WTC11 (cell line): ENCODE data around the gene SEMA3F.

Experiments
- FOXK1 ChIP-seq: sonication (generic); formaldehyde crosslinking; IDR thresholded peaks from 2 replicates; pipeline ENCODE4 v1.8.0; 2022; ENCODE audit warnings: mild to moderate bottlenecking, moderate library complexity, missing genetic modification reagents
- JUN ChIP-seq: sonication (generic); formaldehyde crosslinking; IDR thresholded peaks from 2 replicates; pipeline ENCODE4 v1.8.0; 2023; ENCODE audit warnings: mild to moderate bottlenecking, missing genetic modification reagents
- ZNF263 ChIP-seq: sonication (generic); formaldehyde crosslinking; IDR thresholded peaks from 2 replicates; pipeline ENCODE4 v1.8.1; 2022; ENCODE audit warnings: low read depth, mild to moderate bottlenecking, moderate library complexity, missing genetic modification reagents
- TF ChIP-seq, protein P1 (sequence below): sonication (generic); formaldehyde crosslinking; IDR thresholded peaks from 2 replicates; pipeline ENCODE4 v1.8.0; 2022; ENCODE audit warnings: mild to moderate bottlenecking, missing genetic modification reagents
- TF ChIP-seq, protein P2 (sequence below): fragments of 200-600 bp; IDR thresholded peaks from 2 replicates; pipeline ENCODE4 v1.8.0; 2022; ENCODE audit warnings: antibody characterized with exemption
- TF ChIP-seq, protein P3 (sequence below): sonication (generic); formaldehyde crosslinking; IDR thresholded peaks from 2 replicates; pipeline ENCODE4 v1.8.0; 2023; ENCODE audit warnings: missing genetic modification reagents, mild to moderate bottlenecking, borderline replicate concordance
- TF ChIP-seq, protein P4 (sequence below): sonication (generic); formaldehyde crosslinking; IDR thresholded peaks from 2 replicates; pipeline ENCODE4 v1.8.1; 2022; ENCODE audit warnings: low read depth, mild to moderate bottlenecking, moderate library complexity, missing genetic modification reagents, borderline replicate concordance
- TF ChIP-seq, protein P5 (sequence below): sonication (generic); formaldehyde crosslinking; IDR thresholded peaks from 2 replicates; pipeline ENCODE4 v1.8.0; 2022; ENCODE audit warnings: mild to moderate bottlenecking, missing genetic modification reagents
- TF ChIP-seq, protein P6 (sequence below): sonication (generic); formaldehyde crosslinking; IDR thresholded peaks from 2 replicates; pipeline ENCODE4 v1.8.0; 2022; ENCODE audit warnings: mild to moderate bottlenecking, missing genetic modification reagents

DNA sequence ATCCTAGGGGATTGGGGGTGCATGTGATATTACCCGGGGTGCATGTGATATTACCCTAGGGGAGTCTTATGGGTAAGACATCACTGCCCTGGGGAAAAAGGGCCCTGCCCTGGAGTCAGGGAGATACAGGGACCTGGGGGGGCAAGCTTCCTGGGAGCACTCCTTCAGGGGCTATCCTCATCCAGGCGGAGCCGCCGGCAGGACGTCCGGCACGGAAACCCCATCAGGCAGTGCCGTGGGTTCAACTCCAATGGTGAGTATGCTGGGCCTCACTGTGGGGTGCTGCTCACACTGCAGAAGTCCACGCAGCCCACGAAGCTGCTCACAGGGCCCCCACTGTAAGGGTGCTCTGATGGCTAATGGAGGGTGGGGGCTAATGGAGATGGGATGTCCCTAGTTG, 31.0 kb downstream of the SEMA3F start:
- TF ChIP-seq, protein P1, sequence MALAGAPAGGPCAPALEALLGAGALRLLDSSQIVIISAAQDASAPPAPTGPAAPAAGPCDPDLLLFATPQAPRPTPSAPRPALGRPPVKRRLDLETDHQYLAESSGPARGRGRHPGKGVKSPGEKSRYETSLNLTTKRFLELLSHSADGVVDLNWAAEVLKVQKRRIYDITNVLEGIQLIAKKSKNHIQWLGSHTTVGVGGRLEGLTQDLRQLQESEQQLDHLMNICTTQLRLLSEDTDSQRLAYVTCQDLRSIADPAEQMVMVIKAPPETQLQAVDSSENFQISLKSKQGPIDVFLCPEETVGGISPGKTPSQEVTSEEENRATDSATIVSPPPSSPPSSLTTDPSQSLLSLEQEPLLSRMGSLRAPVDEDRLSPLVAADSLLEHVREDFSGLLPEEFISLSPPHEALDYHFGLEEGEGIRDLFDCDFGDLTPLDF: no peak
- TF ChIP-seq, protein P2, sequence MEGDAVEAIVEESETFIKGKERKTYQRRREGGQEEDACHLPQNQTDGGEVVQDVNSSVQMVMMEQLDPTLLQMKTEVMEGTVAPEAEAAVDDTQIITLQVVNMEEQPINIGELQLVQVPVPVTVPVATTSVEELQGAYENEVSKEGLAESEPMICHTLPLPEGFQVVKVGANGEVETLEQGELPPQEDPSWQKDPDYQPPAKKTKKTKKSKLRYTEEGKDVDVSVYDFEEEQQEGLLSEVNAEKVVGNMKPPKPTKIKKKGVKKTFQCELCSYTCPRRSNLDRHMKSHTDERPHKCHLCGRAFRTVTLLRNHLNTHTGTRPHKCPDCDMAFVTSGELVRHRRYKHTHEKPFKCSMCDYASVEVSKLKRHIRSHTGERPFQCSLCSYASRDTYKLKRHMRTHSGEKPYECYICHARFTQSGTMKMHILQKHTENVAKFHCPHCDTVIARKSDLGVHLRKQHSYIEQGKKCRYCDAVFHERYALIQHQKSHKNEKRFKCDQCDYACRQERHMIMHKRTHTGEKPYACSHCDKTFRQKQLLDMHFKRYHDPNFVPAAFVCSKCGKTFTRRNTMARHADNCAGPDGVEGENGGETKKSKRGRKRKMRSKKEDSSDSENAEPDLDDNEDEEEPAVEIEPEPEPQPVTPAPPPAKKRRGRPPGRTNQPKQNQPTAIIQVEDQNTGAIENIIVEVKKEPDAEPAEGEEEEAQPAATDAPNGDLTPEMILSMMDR: no peak
- TF ChIP-seq, protein P3, sequence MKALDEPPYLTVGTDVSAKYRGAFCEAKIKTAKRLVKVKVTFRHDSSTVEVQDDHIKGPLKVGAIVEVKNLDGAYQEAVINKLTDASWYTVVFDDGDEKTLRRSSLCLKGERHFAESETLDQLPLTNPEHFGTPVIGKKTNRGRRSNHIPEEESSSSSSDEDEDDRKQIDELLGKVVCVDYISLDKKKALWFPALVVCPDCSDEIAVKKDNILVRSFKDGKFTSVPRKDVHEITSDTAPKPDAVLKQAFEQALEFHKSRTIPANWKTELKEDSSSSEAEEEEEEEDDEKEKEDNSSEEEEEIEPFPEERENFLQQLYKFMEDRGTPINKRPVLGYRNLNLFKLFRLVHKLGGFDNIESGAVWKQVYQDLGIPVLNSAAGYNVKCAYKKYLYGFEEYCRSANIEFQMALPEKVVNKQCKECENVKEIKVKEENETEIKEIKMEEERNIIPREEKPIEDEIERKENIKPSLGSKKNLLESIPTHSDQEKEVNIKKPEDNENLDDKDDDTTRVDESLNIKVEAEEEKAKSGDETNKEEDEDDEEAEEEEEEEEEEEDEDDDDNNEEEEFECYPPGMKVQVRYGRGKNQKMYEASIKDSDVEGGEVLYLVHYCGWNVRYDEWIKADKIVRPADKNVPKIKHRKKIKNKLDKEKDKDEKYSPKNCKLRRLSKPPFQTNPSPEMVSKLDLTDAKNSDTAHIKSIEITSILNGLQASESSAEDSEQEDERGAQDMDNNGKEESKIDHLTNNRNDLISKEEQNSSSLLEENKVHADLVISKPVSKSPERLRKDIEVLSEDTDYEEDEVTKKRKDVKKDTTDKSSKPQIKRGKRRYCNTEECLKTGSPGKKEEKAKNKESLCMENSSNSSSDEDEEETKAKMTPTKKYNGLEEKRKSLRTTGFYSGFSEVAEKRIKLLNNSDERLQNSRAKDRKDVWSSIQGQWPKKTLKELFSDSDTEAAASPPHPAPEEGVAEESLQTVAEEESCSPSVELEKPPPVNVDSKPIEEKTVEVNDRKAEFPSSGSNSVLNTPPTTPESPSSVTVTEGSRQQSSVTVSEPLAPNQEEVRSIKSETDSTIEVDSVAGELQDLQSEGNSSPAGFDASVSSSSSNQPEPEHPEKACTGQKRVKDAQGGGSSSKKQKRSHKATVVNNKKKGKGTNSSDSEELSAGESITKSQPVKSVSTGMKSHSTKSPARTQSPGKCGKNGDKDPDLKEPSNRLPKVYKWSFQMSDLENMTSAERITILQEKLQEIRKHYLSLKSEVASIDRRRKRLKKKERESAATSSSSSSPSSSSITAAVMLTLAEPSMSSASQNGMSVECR (CRISPR knock-in tag): no peak
- TF ChIP-seq, protein P4, sequence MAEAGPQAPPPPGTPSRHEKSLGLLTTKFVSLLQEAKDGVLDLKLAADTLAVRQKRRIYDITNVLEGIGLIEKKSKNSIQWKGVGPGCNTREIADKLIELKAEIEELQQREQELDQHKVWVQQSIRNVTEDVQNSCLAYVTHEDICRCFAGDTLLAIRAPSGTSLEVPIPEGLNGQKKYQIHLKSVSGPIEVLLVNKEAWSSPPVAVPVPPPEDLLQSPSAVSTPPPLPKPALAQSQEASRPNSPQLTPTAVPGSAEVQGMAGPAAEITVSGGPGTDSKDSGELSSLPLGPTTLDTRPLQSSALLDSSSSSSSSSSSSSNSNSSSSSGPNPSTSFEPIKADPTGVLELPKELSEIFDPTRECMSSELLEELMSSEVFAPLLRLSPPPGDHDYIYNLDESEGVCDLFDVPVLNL (CRISPR knock-in tag): no peak
- TF ChIP-seq, protein P5, sequence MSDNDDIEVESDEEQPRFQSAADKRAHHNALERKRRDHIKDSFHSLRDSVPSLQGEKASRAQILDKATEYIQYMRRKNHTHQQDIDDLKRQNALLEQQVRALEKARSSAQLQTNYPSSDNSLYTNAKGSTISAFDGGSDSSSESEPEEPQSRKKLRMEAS: no peak
- no peak for TF ChIP-seq ZNF263 (CRISPR knock-in tag)
- TF ChIP-seq FOXK1 (CRISPR knock-in tag): no peak
- TF ChIP-seq JUN (CRISPR knock-in tag): no peak
- TF ChIP-seq, protein P6, sequence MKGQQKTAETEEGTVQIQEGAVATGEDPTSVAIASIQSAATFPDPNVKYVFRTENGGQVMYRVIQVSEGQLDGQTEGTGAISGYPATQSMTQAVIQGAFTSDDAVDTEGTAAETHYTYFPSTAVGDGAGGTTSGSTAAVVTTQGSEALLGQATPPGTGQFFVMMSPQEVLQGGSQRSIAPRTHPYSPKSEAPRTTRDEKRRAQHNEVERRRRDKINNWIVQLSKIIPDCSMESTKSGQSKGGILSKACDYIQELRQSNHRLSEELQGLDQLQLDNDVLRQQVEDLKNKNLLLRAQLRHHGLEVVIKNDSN (CRISPR knock-in tag): no peak
